ENCODE measurements around the gene NEGR1. TPM values are rescaled to one million over a fixed set of nuclear protein-coding genes. Genes with fewer than 3 reads are reported as not detected.

NEGR1 gene
- total and polyA plus RNA-seq, 2 donors (not counting 3 experiments of a cell fraction or from before 2014, with no cell fraction given): 6.8 to 21.8 TPM

GRCh38 chr1:72117621-72118020 is 164.7 kb downstream of the NEGR1 start:
- POLR2A ChIA-PET: no interaction called here
- intact Hi-C loops (cut with micrococcal nuclease) (no loop called here), dilution Hi-C loops (cut with MboI; ENCODE audit: extremely low pct_ligation_motif_present, low sequenced_read_pairs) (no loop called here)
- FAIRE-seq (no peak), DNase-seq (ENCODE audit: low read depth, low spot score) (no peak)
- H4K20me1 ChIP-seq (replicated peaks; ENCODE audit: control insufficient read depth, extremely low read depth, insufficient read depth, low read length): no peaks in the 10 kb centered on the region
- no peak overlapping the region for H3K9ac ChIP-seq (replicated peaks; ENCODE audit: extremely low read depth, insufficient read depth, low read length)
- H3K27ac ChIP-seq (ENCODE audit: insufficient read depth, low read depth, low read length): no peak overlapping the region
- no peaks in the 10 kb centered on the region for H3K9me3 ChIP-seq (replicated peaks; ENCODE audit: control insufficient read depth, insufficient read depth, low read length)
- BruUV-seq (replicated peaks): no TSS peak
- H3K27me3 ChIP-seq (ENCODE audit: control insufficient read depth in 2 of 2, insufficient read depth in 2 of 2, low read length in 2 of 2): no peaks in the 10 kb centered on the region
- no peak overlapping the region for H3K4me3 ChIP-seq (replicated peaks in 1 of 3; ENCODE audit: insufficient read depth in 1 of 3, low read depth in 1 of 3, low read length in 3 of 3)
- H3K36me3 ChIP-seq (ENCODE audit: control insufficient read depth in 2 of 2, extremely low read depth in 1 of 2, insufficient read depth in 2 of 2, low read length in 2 of 2): no peaks in the 10 kb centered on the region
- H3K4me2 ChIP-seq (ENCODE audit: insufficient read depth, low read length): no peak overlapping the region
- H2AFZ ChIP-seq (ENCODE audit: low read depth, low read length): no peak overlapping the region
- no peaks in the 10 kb centered on the region for H3K9me1 ChIP-seq (replicated peaks; ENCODE audit: control insufficient read depth, extremely low read depth, insufficient read depth, low read length)
- TF ChIP-seq MYC (IDR thresholded peaks at IDR 0.05; ENCODE audit: low read depth, low read length) (no peak), POLR2A (IDR thresholded peaks at IDR 0.05; ENCODE audit: low read depth, low read length) (no peak), FOS (IDR thresholded peaks at IDR 0.05; ENCODE audit: borderline replicate concordance, insufficient read depth, low read length) (no peak), CTCF (IDR thresholded peaks at IDR 0.05; ENCODE audit: extremely low read depth in 1 of 2, insufficient read depth in 1 of 2, low read depth in 1 of 2, low read length in 2 of 2) (no peak), GATA2 (IDR thresholded peaks at IDR 0.05; ENCODE audit: insufficient read depth, insufficient read length, low read depth, low read length) (no peak), EZH2 (IDR thresholded peaks at IDR 0.05; ENCODE audit: borderline replicate concordance, low read depth, low read length, severe bottlenecking) (no peak), POLR2AphosphoS5 (IDR thresholded peaks at IDR 0.05; ENCODE audit: insufficient read depth, low read depth, low read length) (no peak), JUN (IDR thresholded peaks at IDR 0.05; ENCODE audit: borderline replicate concordance, insufficient read depth, insufficient read length, low read depth) (no peak)
- TF ChIP-seq, protein P1, sequence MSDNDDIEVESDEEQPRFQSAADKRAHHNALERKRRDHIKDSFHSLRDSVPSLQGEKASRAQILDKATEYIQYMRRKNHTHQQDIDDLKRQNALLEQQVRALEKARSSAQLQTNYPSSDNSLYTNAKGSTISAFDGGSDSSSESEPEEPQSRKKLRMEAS (IDR thresholded peaks at IDR 0.05; ENCODE audit: insufficient read depth, insufficient read length): no peak
- CTCF ChIA-PET: interaction anchor here (1.4 kb wide), 1 partner anchor 80 kb away, joined by 3 read pairs; no protein-coding TSS in a partner anchor
- peaks cover 3% of the 10 kb centered on the region for H3K4me1 ChIP-seq (ENCODE audit: control insufficient read depth, extremely low read depth, insufficient read depth, low read length)
- no peaks in the 10 kb centered on the region for H3K79me2 ChIP-seq (ENCODE audit: control insufficient read depth, insufficient read depth, low read length)
